Gastrocnemius medialis (tissue), 4 donors: ENCODE measurements around the gene THRAP3.

Source experiments
- CTCF ChIP-seq, 5 experiments: fragments of 450-650 bp in 3 of 5; fragments of 200-600 bp in 2 of 5; sonication (generic) in 2 of 5; IDR thresholded peaks in 4 of 5; conservative IDR thresholded peaks in 1 of 5; 1 replicate in 4 of 5; 2 replicates in 1 of 5; pipeline ENCODE4 v1.5.1; 2016 to 2019; ENCODE audit warnings: antibody characterized with exemption in 5 of 5, mild to moderate bottlenecking in 3 of 5, moderate library complexity in 3 of 5
- POLR2A ChIP-seq, 2 donors: fragments of 450-650 bp; IDR thresholded peaks; one replicate each; pipeline ENCODE4 v1.6.1; 2017; ENCODE audit warnings: antibody characterized with exemption in 2 of 2, mild to moderate bottlenecking in 2 of 2, moderate library complexity in 2 of 2

GRCh38 chr1:36206323-36206858 is 17.9 kb upstream of the THRAP3 start:
- no peak for TF ChIP-seq CTCF (IDR thresholded peaks at IDR 0.05 in 4 of 5, conservative IDR thresholded peaks at IDR 0.05 in 1 of 5)
- TF ChIP-seq POLR2A (IDR thresholded peaks at IDR 0.05), result no peak
